ENCODE data around the gene PDE9A.

The PDE9A gene

GRCh38 chr21:42650033-42650370 is 3.4 kb upstream of the PDE9A start:
- Histone ChIP-seq H3K27me3 (ENCODE audit: control insufficient read depth in 2 of 2, insufficient read depth in 2 of 2, low read length in 2 of 2) (peaks cover 0 to 4% of the 10 kb centered on the region in 2 donors), H3K36me3 (ENCODE audit: control insufficient read depth in 2 of 2, insufficient read depth in 2 of 2, low read length in 2 of 2) (no peaks in the 10 kb centered on the region), H3K27ac (ENCODE audit: low read depth in 2 of 2, low read length in 2 of 2) (no peak overlapping the region), H3K9me3 (ENCODE audit: control insufficient read depth in 2 of 2, low read length in 2 of 2) (no peaks in the 10 kb centered on the region), H3K4me1 (ENCODE audit: control insufficient read depth in 2 of 2, insufficient read depth in 2 of 2, low read length in 2 of 2) (peaks cover 24 to 25% of the 10 kb centered on the region in 2 donors), H3K4me3 (ENCODE audit: low read length in 2 of 2) (no peak overlapping the region), H3K9ac (ENCODE audit: low read depth in 1 of 2, low read length in 2 of 2) (no peak overlapping the region)

- H3K4me1 ChIP-seq (ENCODE audit: control insufficient read depth in 2 of 2, insufficient read depth in 2 of 2, low read length in 2 of 2), result peaks cover 29 to 31% of the 10 kb centered on the region in 2 donors
- no peaks in the 10 kb centered on the region for H3K36me3 ChIP-seq (ENCODE audit: control insufficient read depth in 2 of 2, insufficient read depth in 2 of 2, low read length in 2 of 2)
- no peaks in the 10 kb centered on the region for H3K9me3 ChIP-seq (ENCODE audit: control insufficient read depth in 2 of 2, low read length in 2 of 2)
- no peak overlapping the region for H3K27ac ChIP-seq (ENCODE audit: low read depth in 2 of 2, low read length in 2 of 2)
- H3K27me3 ChIP-seq (ENCODE audit: control insufficient read depth in 2 of 2, insufficient read depth in 2 of 2, low read length in 2 of 2), result peaks cover 0 to 6% of the 10 kb centered on the region in 2 donors
- no peak overlapping the region for H3K4me3 ChIP-seq (ENCODE audit: low read length in 2 of 2)
- H3K9ac ChIP-seq (ENCODE audit: low read depth in 1 of 2, low read length in 2 of 2), result no peak overlapping the region
Measured at GRCh38 chr21:42650441-42651421, 2.7 kb upstream of the PDE9A start.

GRCh38 chr21:42651515-42652401 is 1.7 kb upstream of the PDE9A start:
- Histone ChIP-seq H3K9ac (ENCODE audit: low read depth in 1 of 2, low read length in 2 of 2) (peak overlapping the region in 1 of 2 donors; percentile 31), H3K36me3 (ENCODE audit: control insufficient read depth in 2 of 2, insufficient read depth in 2 of 2, low read length in 2 of 2) (no peaks in the 10 kb centered on the region), H3K9me3 (ENCODE audit: control insufficient read depth in 2 of 2, low read length in 2 of 2) (no peaks in the 10 kb centered on the region), H3K27me3 (ENCODE audit: control insufficient read depth in 2 of 2, insufficient read depth in 2 of 2, low read length in 2 of 2) (peaks cover 0 to 9% of the 10 kb centered on the region in 2 donors), H3K4me3 (ENCODE audit: low read length in 2 of 2) (no peak overlapping the region), H3K27ac (ENCODE audit: low read depth in 2 of 2, low read length in 2 of 2) (peak overlapping the region; percentile 8 to 61), H3K4me1 (ENCODE audit: control insufficient read depth in 2 of 2, insufficient read depth in 2 of 2, low read length in 2 of 2) (peaks cover 35 to 39% of the 10 kb centered on the region in 2 donors)

- Histone ChIP-seq H3K36me3 (ENCODE audit: control insufficient read depth in 2 of 2, insufficient read depth in 2 of 2, low read length in 2 of 2) (no peaks in the 10 kb centered on the region), H3K4me1 (ENCODE audit: control insufficient read depth in 2 of 2, insufficient read depth in 2 of 2, low read length in 2 of 2) (peaks cover 35 to 39% of the 10 kb centered on the region in 2 donors), H3K27me3 (ENCODE audit: control insufficient read depth in 2 of 2, insufficient read depth in 2 of 2, low read length in 2 of 2) (peaks cover 0 to 9% of the 10 kb centered on the region in 2 donors), H3K4me3 (ENCODE audit: low read length in 2 of 2) (peak overlapping the region; percentile 47 to 52), H3K27ac (ENCODE audit: low read depth in 2 of 2, low read length in 2 of 2) (peak overlapping the region; percentile 39 to 61), H3K9ac (ENCODE audit: low read depth in 1 of 2, low read length in 2 of 2) (peak overlapping the region in 1 of 2 donors; percentile 53), H3K9me3 (ENCODE audit: control insufficient read depth in 2 of 2, low read length in 2 of 2) (no peaks in the 10 kb centered on the region)
Measured at GRCh38 chr21:42652527-42653230, 742 bp upstream of the PDE9A start.

GRCh38 chr21:42654179-42654912 is 925 bp downstream of the PDE9A start:
- Histone ChIP-seq H3K4me1 (ENCODE audit: control insufficient read depth in 2 of 2, insufficient read depth in 2 of 2, low read length in 2 of 2) (peaks cover 30 to 33% of the 10 kb centered on the region in 2 donors), H3K9me3 (ENCODE audit: control insufficient read depth in 2 of 2, low read length in 2 of 2) (no peaks in the 10 kb centered on the region), H3K27me3 (ENCODE audit: control insufficient read depth in 2 of 2, insufficient read depth in 2 of 2, low read length in 2 of 2) (peaks cover 0 to 9% of the 10 kb centered on the region in 2 donors), H3K27ac (ENCODE audit: low read depth in 2 of 2, low read length in 2 of 2) (peak overlapping the region; percentile 70 to 82), H3K4me3 (ENCODE audit: low read length in 2 of 2) (peak overlapping the region; percentile 80 to 82), H3K36me3 (ENCODE audit: control insufficient read depth in 2 of 2, insufficient read depth in 2 of 2, low read length in 2 of 2) (no peaks in the 10 kb centered on the region), H3K9ac (ENCODE audit: low read depth in 1 of 2, low read length in 2 of 2) (peak overlapping the region; percentile 77 to 86)

GRCh38 chr21:42654913-42655795 is 1.7 kb downstream of the PDE9A start:
- H3K27ac ChIP-seq (ENCODE audit: low read depth in 2 of 2, low read length in 2 of 2), result peak overlapping the region; percentile 70 to 82
- H3K36me3 ChIP-seq (ENCODE audit: control insufficient read depth in 2 of 2, insufficient read depth in 2 of 2, low read length in 2 of 2), result no peaks in the 10 kb centered on the region
- peak overlapping the region; percentile 80 to 82 for H3K4me3 ChIP-seq (ENCODE audit: low read length in 2 of 2)
- H3K9me3 ChIP-seq (ENCODE audit: control insufficient read depth in 2 of 2, low read length in 2 of 2), result no peaks in the 10 kb centered on the region
- peak overlapping the region; percentile 77 to 86 for H3K9ac ChIP-seq (ENCODE audit: low read depth in 1 of 2, low read length in 2 of 2)
- H3K4me1 ChIP-seq (ENCODE audit: control insufficient read depth in 2 of 2, insufficient read depth in 2 of 2, low read length in 2 of 2), result peaks cover 30 to 33% of the 10 kb centered on the region in 2 donors
- peaks cover 0 to 9% of the 10 kb centered on the region in 2 donors for H3K27me3 ChIP-seq (ENCODE audit: control insufficient read depth in 2 of 2, insufficient read depth in 2 of 2, low read length in 2 of 2)

- H3K4me3 ChIP-seq (ENCODE audit: low read length in 2 of 2), result peak overlapping the region; percentile 20 to 82
- peaks cover 30 to 33% of the 10 kb centered on the region in 2 donors for H3K4me1 ChIP-seq (ENCODE audit: control insufficient read depth in 2 of 2, insufficient read depth in 2 of 2, low read length in 2 of 2)
- peak overlapping the region; percentile 70 to 82 for H3K27ac ChIP-seq (ENCODE audit: low read depth in 2 of 2, low read length in 2 of 2)
- no peaks in the 10 kb centered on the region for H3K36me3 ChIP-seq (ENCODE audit: control insufficient read depth in 2 of 2, insufficient read depth in 2 of 2, low read length in 2 of 2)
- peaks cover 0 to 9% of the 10 kb centered on the region in 2 donors for H3K27me3 ChIP-seq (ENCODE audit: control insufficient read depth in 2 of 2, insufficient read depth in 2 of 2, low read length in 2 of 2)
- peak overlapping the region; percentile 35 to 77 for H3K9ac ChIP-seq (ENCODE audit: low read depth in 1 of 2, low read length in 2 of 2)
- no peaks in the 10 kb centered on the region for H3K9me3 ChIP-seq (ENCODE audit: control insufficient read depth in 2 of 2, low read length in 2 of 2)
Measured at GRCh38 chr21:42655796-42656770, 2.7 kb downstream of the PDE9A start.

- no peak overlapping the region for H3K4me3 ChIP-seq (ENCODE audit: low read length in 2 of 2)
- no peaks in the 10 kb centered on the region for H3K36me3 ChIP-seq (ENCODE audit: control insufficient read depth in 2 of 2, insufficient read depth in 2 of 2, low read length in 2 of 2)
- H3K4me1 ChIP-seq (ENCODE audit: control insufficient read depth in 2 of 2, insufficient read depth in 2 of 2, low read length in 2 of 2), result peaks cover 27 to 33% of the 10 kb centered on the region in 2 donors
- H3K27me3 ChIP-seq (ENCODE audit: control insufficient read depth in 2 of 2, insufficient read depth in 2 of 2, low read length in 2 of 2), result peaks cover 0 to 9% of the 10 kb centered on the region in 2 donors
- peak overlapping the region in 1 of 2 donors; percentile 82 for H3K27ac ChIP-seq (ENCODE audit: low read depth in 2 of 2, low read length in 2 of 2)
- no peaks in the 10 kb centered on the region for H3K9me3 ChIP-seq (ENCODE audit: control insufficient read depth in 2 of 2, low read length in 2 of 2)
- H3K9ac ChIP-seq (ENCODE audit: low read depth in 1 of 2, low read length in 2 of 2), result peak overlapping the region in 1 of 2 donors; percentile 21
Measured at GRCh38 chr21:42656872-42657271, 3.5 kb downstream of the PDE9A start.
